Prostate gland (tissue), 2 donors: ENCODE data around the gene MANF.

Experiments
- CTCF ChIP-seq, 4 experiments: fragments of 200-600 bp in 2 of 4; fragments of 450-650 bp in 2 of 4; sonication (generic) in 2 of 4; IDR thresholded peaks; 1 replicate in 3 of 4; 2 replicates in 1 of 4; pipeline ENCODE4 v1.5.1; 2016 to 2019; ENCODE audit warnings: antibody characterized with exemption in 4 of 4, mild to moderate bottlenecking in 2 of 4, moderate library complexity in 2 of 4
- POLR2A ChIP-seq: fragments of 450-650 bp; IDR thresholded peaks from one replicate; pipeline ENCODE4 v1.6.1; 2016; ENCODE audit warnings: antibody characterized with exemption, mild to moderate bottlenecking
- POLR2AphosphoS5 ChIP-seq: sonication (generic); formaldehyde crosslinking; IDR thresholded peaks from one replicate; pipeline ENCODE4 v1.6.1; 2017; ENCODE audit warnings: antibody characterized with exemption

- TF ChIP-seq CTCF (IDR thresholded peaks at IDR 0.05) (no peak), POLR2A (no peak), POLR2AphosphoS5 (no peak)
These were observed 10.6 kb downstream of the MANF start for GRCh38 chr3:51395493-51396213.
